K562 (cell line): ENCODE results near the gene BCAS3. TPM values are rescaled to one million over a fixed set of nuclear protein-coding genes. Genes with fewer than 3 reads are reported as not detected.

Experiments used
- ATAC-seq: fragments of 200-7000 bp; cut with Tn5 transposase; 3 replicates; pipeline ENCODE4 v1.9.1; 2020; ENCODE audit warnings: moderate library complexity
- BruUV-seq: library from RNA; stranded (reverse); fragments of 400-500 nt; replicated peaks from 2 replicates; lab custom pipeline; 2021; lab: Mats Ljungman, UMichigan
- CTCF ChIA-PET: fragments of 300-600 bp; formaldehyde crosslinking; extraction: SDS; loops from one replicate; lab custom pipeline; 2021; ENCODE audit warnings: low intra/inter-chr PET ratio; lab: Yijun Ruan, JAX
- POLR2A ChIA-PET: fragments of 300-600, 350-650 bp; sonication (Branson Sonifier 250); formaldehyde crosslinking; extraction: SDS; loops from one replicate; lab custom pipeline; 2021; ENCODE audit warnings: antibody characterized with exemption, inconsistent platforms; lab: Yijun Ruan, JAX
- DNase-seq, 4 experiments: peaks; one replicate each; pipeline versions ENCODE4 v3.0.0 to v3.0.0-alpha.2; 2011 to 2018; ENCODE audit warnings: low spot score in 3 of 4, mixed read lengths in 3 of 4; ENCODE audit errors: extremely low read depth in 1 of 4
- FAIRE-seq: peaks from 2 replicates; lab custom pipeline; 2011; peaks lifted over from hg19 to GRCh38; lab: Jason Lieb, UNC
- H2AFZ ChIP-seq: 2 replicates; pipeline ENCODE4 v1.6.0; 2011; ENCODE audit warnings: low read depth, low read length, control low read depth, inconsistent platforms
- H3K27ac ChIP-seq: fragments of 200-600 bp; 3 replicates; pipeline ENCODE4 v1.8.0; 2011; ENCODE audit warnings: low read depth, mild to moderate bottlenecking, control low read depth, inconsistent platforms, low read length, moderate library complexity, mixed read lengths; ENCODE audit errors: extremely low read depth
- H3K27me3 ChIP-seq, 2 experiments: fragments of 300-600 bp in 1 of 2; 2 replicates in 1 of 2; 3 replicates in 1 of 2; pipeline versions ENCODE4 v1.6.0 to v1.8.0; 2011; ENCODE audit warnings: inconsistent platforms in 2 of 2, low read length in 2 of 2, mild to moderate bottlenecking in 1 of 2, mixed read lengths in 1 of 2, moderate library complexity in 1 of 2; ENCODE audit not compliant: control insufficient read depth in 2 of 2, insufficient read depth in 2 of 2
- H3K36me3 ChIP-seq: fragments of 300-600 bp; 3 replicates; pipeline ENCODE4 v1.8.0; 2011; ENCODE audit warnings: mild to moderate bottlenecking, low read length, inconsistent platforms; ENCODE audit not compliant: control insufficient read depth, insufficient read depth
- H3K4me1 ChIP-seq, 2 experiments: fragments of 200-600 bp in 1 of 2; replicated peaks in 1 of 2; 2 replicates in 1 of 2; 3 replicates in 1 of 2; pipeline versions ENCODE4 v1.5.1 to v1.8.0; 2011; ENCODE audit warnings: inconsistent platforms in 2 of 2, low read length in 2 of 2, mild to moderate bottlenecking in 1 of 2, mixed read lengths in 1 of 2, moderate library complexity in 1 of 2; ENCODE audit not compliant: control insufficient read depth in 2 of 2, insufficient read depth in 2 of 2
- H3K4me2 ChIP-seq: 2 replicates; pipeline ENCODE4 v1.6.1; 2011; ENCODE audit warnings: low read length, control low read depth, inconsistent platforms, mixed read lengths; ENCODE audit not compliant: insufficient read depth
- H3K4me3 ChIP-seq: fragments of 200-600 bp; sonication (generic), shearing (Covaris generic); 2 replicates; pipeline ENCODE4 v1.5.1; 2016; ENCODE audit warnings: control low read depth, inconsistent platforms
- H3K79me2 ChIP-seq: fragments of 200-600 bp; 3 replicates; pipeline ENCODE4 v1.8.0; 2011; ENCODE audit warnings: low read length, inconsistent platforms; ENCODE audit not compliant: control insufficient read depth, insufficient read depth
- H3K9ac ChIP-seq, 2 experiments: 2 replicates each; pipeline versions ENCODE4 v1.6.0 to v1.6.1; 2011; ENCODE audit warnings: low read depth in 2 of 2, low read length in 2 of 2, control low read depth in 1 of 2, inconsistent platforms in 1 of 2, mild to moderate bottlenecking in 1 of 2, mixed read lengths in 1 of 2; ENCODE audit not compliant: insufficient read depth in 1 of 2
- H3K9me1 ChIP-seq: one replicate; pipeline ENCODE4 v1.6.0; 2011; ENCODE audit warnings: inconsistent platforms, mild to moderate bottlenecking, low read length, moderate library complexity; ENCODE audit not compliant: control insufficient read depth, insufficient read depth
- H3K9me3 ChIP-seq: replicated peaks from 2 replicates; pipeline ENCODE4 v1.5.1; 2011; ENCODE audit warnings: low read depth, low read length, inconsistent platforms; ENCODE audit not compliant: control insufficient read depth, insufficient read depth
- H4K20me1 ChIP-seq: replicated peaks from 2 replicates; pipeline ENCODE4 v1.6.1; 2011; ENCODE audit warnings: low read length, inconsistent platforms, mixed read lengths; ENCODE audit not compliant: control insufficient read depth, insufficient read depth
- CBX5 ChIP-seq: IDR thresholded peaks from 2 replicates; pipeline ENCODE4 v1.6.1; 2014; ENCODE audit warnings: low read depth, borderline replicate concordance
- EWSR1 ChIP-seq: fragments of 450-650 bp; IDR thresholded peaks from 2 replicates; pipeline ENCODE4 v1.6.1; 2018; ENCODE audit warnings: borderline replicate concordance, mild to moderate bottlenecking, low read depth, moderate library complexity; ENCODE audit not compliant: partially characterized antibody
- GABPB2 ChIP-seq: fragments of 250-450 bp; sonication (Bioruptor Pico); conservative IDR thresholded peaks from 2 replicates; pipeline ENCODE4 v1.5.1; 2021; ENCODE audit warnings: mild to moderate bottlenecking
- SAFB ChIP-seq: fragments of 200-400 bp; formaldehyde crosslinking; IDR thresholded peaks from 2 replicates; pipeline ENCODE4 v1.6.1; 2017; ENCODE audit warnings: low read depth, low read length, borderline replicate concordance
- ZBTB11 ChIP-seq, 3 experiments: fragments of 200-800 bp in 1 of 3; fragments of 250-450 bp in 1 of 3; fragments of 450-650 bp in 1 of 3; sonication (Bioruptor Pico) in 1 of 3; sonication (Bioruptor generic) in 1 of 3; formaldehyde crosslinking in 1 of 3; IDR thresholded peaks; 2 replicates each; pipeline versions ENCODE4 v1.6.1 to v1.8.0; 2016 to 2022; ENCODE audit warnings: mild to moderate bottlenecking in 2 of 3, missing genetic modification characterization in 2 of 3, missing compliant biosample characterization in 1 of 3, moderate library complexity in 1 of 3
- ZNF274 ChIP-seq: IDR thresholded peaks from 2 replicates; pipeline ENCODE4 v1.6.1; 2011; ENCODE audit warnings: low read depth, mild to moderate bottlenecking, low read length, moderate library complexity, borderline replicate concordance
- WGBS: fragments of 100-300 bp; shearing (Covaris generic); methylation state at CpG from one replicate; pipeline ENCODE4 v1.1.6; 2016; ENCODE audit warnings: low coverage, mixed read lengths; ENCODE audit not compliant: insufficient coverage; ENCODE audit errors: missing lambda C conversion rate; 5-methylcytosine and 5-hydroxymethylcytosine counted together
- in situ Hi-C: fragments of 300-500 bp; cut with MboI; formaldehyde crosslinking; loops from 4 replicates; pipeline ENCODE4 v1.15.0; 2018; ENCODE audit warnings: inconsistent platforms, mixed read lengths
- intact Hi-C: fragments of 100-400 bp; cut with micrococcal nuclease; formaldehyde crosslinking; loops from 2 replicates; pipeline ENCODE4 v1.14.2; 2022
- polyA plus RNA-seq, 8 experiments: library from polyadenylated mRNA; depleted of rRNA in 4 of 8; stranded (reverse) in 5 of 8; unstranded in 3 of 8; fragments of >200 nt; fragmentation: Nextera tagmentation in 2 of 8; fragmentation: Illumina TruSeq in 1 of 8; extraction: Ambion mirVana in 2 of 8; extraction: Trizol in 1 of 8; gene quantifications; 2 replicates each; pipeline versions ENCODE4 v1.2.1 to v1.2.3, GENCODE V29; 2011 to 2014; ENCODE audit warnings: inconsistent platforms in 1 of 8, missing spikeins in 1 of 8
- total RNA-seq, 7 experiments: library from RNA; depleted of rRNA in 6 of 7; stranded (reverse); fragments of >200 nt in 6 of 7; fragmentation: Illumina TruSeq in 2 of 7; extraction: Trizol in 2 of 7; gene quantifications; 2 replicates each; pipeline versions ENCODE4 v1.2.1 to v1.2.3, GENCODE V29; 2011 to 2021; ENCODE audit warnings: low replicate concordance in 1 of 7

Gene BCAS3
- total and polyA plus RNA-seq, 9 of the 15 experiments (the other 6 are each of a cell fraction or from before 2014, with no cell fraction given) = 1.9 to 5.5 (median 3.5) TPM

GRCh38 chr17:61414141-61414935 lies 736.7 kb downstream of the BCAS3 start:
- H3K79me2 ChIP-seq = no peaks in the 10 kb centered on the region
- ChIA-PET CTCF (no interaction called here), POLR2A (interaction anchor here (1.5 kb wide), 1 partner anchor 169 kb away, joined by 3 read pairs; no protein-coding TSS in a partner anchor)
- TF ChIP-seq EWSR1 = peak; percentile 88
- TF ChIP-seq ZNF274 = peak; percentile 68
- peak in 1 of 3 experiments; percentile 93; a peak in 2 of 6 replicates for TF ChIP-seq ZBTB11 (CRISPR knock-in tag; IDR thresholded peaks at IDR 0.05)
- TF ChIP-seq SAFB = no peak
- TF ChIP-seq CBX5 = no peak
- TF ChIP-seq GABPB2 (CRISPR knock-in tag) = no peak
- no TSS peak for BruUV-seq
- no peaks in the 10 kb centered on the region for H3K9me1 ChIP-seq
- H3K27me3 ChIP-seq = peaks cover 3% of the 10 kb centered on the region in 2 experiments; a peak in 4 of 5 replicates
- no peak overlapping the region for H3K4me3 ChIP-seq
- no peaks in the 10 kb centered on the region for H4K20me1 ChIP-seq
- H3K9ac ChIP-seq = no peak overlapping the region
- ATAC-seq (no peak), DNase-seq (peak in 2 of 4 experiments; percentile 8 to 9), FAIRE-seq (no peak)
- WGBS = 15% methylated on average over 14 of the region's 16 CpGs
- intact Hi-C loops (loop anchor here (10.0 kb wide), 1 partner anchor 420 kb away; no protein-coding TSS in a partner anchor), in situ Hi-C loops (no loop called here)
- H3K4me1 ChIP-seq = peaks cover 0 to 38% of the 10 kb centered on the region in 2 experiments; a peak in 4 of 5 replicates
- H2AFZ ChIP-seq = no peak overlapping the region
- H3K4me2 ChIP-seq = no peak overlapping the region
- H3K9me3 ChIP-seq = no peaks in the 10 kb centered on the region
- no peak overlapping the region for H3K27ac ChIP-seq
- H3K36me3 ChIP-seq = no peaks in the 10 kb centered on the region
